Measurements from ENCODE around the gene LRP1B.

LRP1B gene

DNA sequence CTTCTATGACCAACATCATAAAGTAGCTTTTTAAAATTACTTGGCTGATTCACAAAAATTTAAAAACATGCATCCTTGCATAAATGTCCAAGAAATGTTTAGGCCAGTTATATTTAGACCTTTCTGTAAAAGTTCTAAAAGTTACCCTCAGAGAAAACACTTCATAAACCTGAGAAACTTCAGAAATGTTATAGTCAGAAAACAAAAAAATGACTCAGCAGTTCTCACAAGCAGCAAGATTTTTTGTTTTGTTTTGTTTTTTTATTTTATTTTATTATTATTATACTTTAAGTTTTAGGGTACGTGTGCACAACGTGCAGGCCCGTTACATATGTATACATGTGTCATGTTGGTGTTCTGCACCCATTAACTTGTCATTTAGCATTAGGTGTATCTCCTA lies 648.1 kb downstream of the LRP1B start:
- H3K27me3 ChIP-seq (replicated peaks; ENCODE audit: control insufficient read depth, insufficient read depth, low read length), result no peaks in the 10 kb centered on the region
- H3K4me3 ChIP-seq (ENCODE audit: low read length), result no peak overlapping the region
- H3K36me3 ChIP-seq (ENCODE audit: control insufficient read depth, insufficient read depth, low read length, severe bottlenecking), result no peaks in the 10 kb centered on the region
- no peaks in the 10 kb centered on the region for H3K4me1 ChIP-seq (ENCODE audit: control insufficient read depth, insufficient read depth, low read length)
- peak; percentile 10 for DNase-seq (ENCODE audit: low read depth)
- no peaks in the 10 kb centered on the region for H3K9me3 ChIP-seq (ENCODE audit: control insufficient read depth, low read length)
- no peak overlapping the region for H3K9ac ChIP-seq (ENCODE audit: low read length)

DNA sequence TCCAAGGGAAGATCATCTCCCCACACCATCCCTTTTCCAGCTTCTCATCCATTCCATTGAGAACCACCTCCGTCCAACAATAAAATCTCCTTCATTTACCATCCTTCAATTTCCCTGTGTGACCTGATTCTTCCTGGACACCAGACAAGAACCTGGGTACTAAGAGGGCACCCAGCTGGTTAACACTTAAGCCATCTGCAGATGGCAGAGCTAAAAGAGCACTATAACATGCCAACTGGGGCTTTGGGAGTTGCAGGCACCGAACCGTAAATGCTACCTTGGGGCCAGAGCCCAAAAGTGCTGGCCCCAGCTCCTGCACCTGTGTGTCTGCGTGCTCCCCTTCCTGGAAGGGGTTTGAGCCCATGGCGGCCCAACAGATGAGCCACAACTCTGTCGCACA lies 655.0 kb downstream of the LRP1B start:
- no peaks in the 10 kb centered on the region for H3K27me3 ChIP-seq (replicated peaks; ENCODE audit: control insufficient read depth, insufficient read depth, low read length)
- H3K4me3 ChIP-seq (ENCODE audit: low read length), result no peak overlapping the region
- H3K4me1 ChIP-seq (ENCODE audit: control insufficient read depth, insufficient read depth, low read length), result no peaks in the 10 kb centered on the region
- no peak for DNase-seq (ENCODE audit: low read depth)
- H3K36me3 ChIP-seq (ENCODE audit: control insufficient read depth, insufficient read depth, low read length, severe bottlenecking), result no peaks in the 10 kb centered on the region
- no peaks in the 10 kb centered on the region for H3K9me3 ChIP-seq (ENCODE audit: control insufficient read depth, low read length)
- no peak overlapping the region for H3K9ac ChIP-seq (ENCODE audit: low read length)

DNA sequence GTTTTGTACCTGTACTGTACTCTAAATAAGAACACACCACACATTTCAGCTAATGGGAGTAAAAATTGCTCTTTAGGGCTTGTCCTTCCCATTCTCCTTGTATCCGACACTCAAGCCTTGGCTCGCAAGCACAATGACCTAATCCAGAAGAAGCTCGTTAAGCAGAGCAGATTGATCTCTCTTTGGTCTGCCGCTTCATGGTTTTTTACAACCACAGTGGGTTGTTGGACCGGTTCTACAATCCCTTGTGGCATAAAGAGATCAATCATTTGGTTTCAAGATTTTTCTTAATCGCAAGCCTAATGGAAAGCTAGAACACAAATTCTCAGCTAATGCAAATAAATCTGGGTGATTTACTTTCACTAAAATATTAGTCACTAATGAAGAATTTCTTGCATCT lies 662.1 kb downstream of the LRP1B start:
- H3K4me1 ChIP-seq (ENCODE audit: control insufficient read depth, insufficient read depth, low read length), result no peaks in the 10 kb centered on the region
- H3K36me3 ChIP-seq (ENCODE audit: control insufficient read depth, insufficient read depth, low read length, severe bottlenecking), result no peaks in the 10 kb centered on the region
- DNase-seq (ENCODE audit: low read depth), result no peak
- no peak overlapping the region for H3K9ac ChIP-seq (ENCODE audit: low read length)
- no peaks in the 10 kb centered on the region for H3K27me3 ChIP-seq (replicated peaks; ENCODE audit: control insufficient read depth, insufficient read depth, low read length)
- H3K4me3 ChIP-seq (ENCODE audit: low read length), result no peak overlapping the region
- H3K9me3 ChIP-seq (ENCODE audit: control insufficient read depth, low read length), result no peaks in the 10 kb centered on the region

DNA sequence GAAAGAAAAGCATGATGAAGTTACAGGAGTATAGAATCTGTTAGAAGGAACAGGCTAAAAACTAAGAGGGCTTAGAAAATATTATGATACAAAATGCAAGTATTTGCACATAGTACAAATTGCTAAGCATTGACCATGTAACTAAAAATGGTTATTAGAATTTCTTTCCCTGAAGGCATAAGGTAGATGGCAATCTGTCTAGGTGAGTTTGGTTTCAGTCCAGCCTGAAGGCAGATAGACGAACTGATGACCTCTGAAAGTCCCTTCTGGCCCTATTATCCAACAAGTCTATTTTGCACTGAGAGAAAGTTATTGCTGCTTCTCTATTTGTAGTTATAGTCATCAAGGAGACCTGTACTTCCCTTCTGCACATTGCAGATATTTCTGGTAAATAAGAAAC lies 663.5 kb downstream of the LRP1B start:
- H3K9ac ChIP-seq (ENCODE audit: low read length), result no peak overlapping the region
- DNase-seq (ENCODE audit: low read depth), result no peak
- H3K36me3 ChIP-seq (ENCODE audit: control insufficient read depth, insufficient read depth, low read length, severe bottlenecking), result no peaks in the 10 kb centered on the region

DNA sequence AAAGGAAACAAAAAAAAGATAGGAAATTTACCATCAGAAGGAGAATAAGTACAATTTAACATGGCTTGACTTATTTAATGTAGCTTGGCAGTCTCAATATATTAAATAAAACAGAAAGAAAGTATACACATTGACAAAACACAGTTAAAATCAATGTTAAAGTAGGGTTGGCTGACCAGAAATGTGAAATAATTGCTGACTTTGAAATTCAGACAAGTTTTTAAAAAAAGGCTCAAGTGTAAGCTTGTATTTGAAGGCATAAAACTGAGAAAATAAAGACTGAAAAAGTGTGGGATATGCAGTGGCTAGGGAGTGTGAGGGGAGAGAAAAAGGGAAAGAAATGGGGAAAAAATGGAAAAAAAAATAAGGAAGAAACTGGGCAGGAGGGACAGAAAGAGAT lies 665.8 kb downstream of the LRP1B start:
- DNase-seq (ENCODE audit: low read depth), result no peak
- Histone ChIP-seq H3K4me1 (ENCODE audit: control insufficient read depth, insufficient read depth, low read length) (no peaks in the 10 kb centered on the region), H3K36me3 (ENCODE audit: control insufficient read depth, insufficient read depth, low read length, severe bottlenecking) (no peaks in the 10 kb centered on the region), H3K9ac (ENCODE audit: low read length) (no peak overlapping the region), H3K27me3 (replicated peaks; ENCODE audit: control insufficient read depth, insufficient read depth, low read length) (no peaks in the 10 kb centered on the region), H3K4me3 (ENCODE audit: low read length) (no peak overlapping the region), H3K9me3 (ENCODE audit: control insufficient read depth, low read length) (no peaks in the 10 kb centered on the region)

More for the DNA sequence above, 663.5 kb downstream of the LRP1B start:
- Histone ChIP-seq H3K9me3 (ENCODE audit: control insufficient read depth, low read length) (no peaks in the 10 kb centered on the region), H3K27me3 (replicated peaks; ENCODE audit: control insufficient read depth, insufficient read depth, low read length) (no peaks in the 10 kb centered on the region), H3K4me3 (ENCODE audit: low read length) (no peak overlapping the region), H3K4me1 (ENCODE audit: control insufficient read depth, insufficient read depth, low read length) (no peaks in the 10 kb centered on the region)

DNA sequence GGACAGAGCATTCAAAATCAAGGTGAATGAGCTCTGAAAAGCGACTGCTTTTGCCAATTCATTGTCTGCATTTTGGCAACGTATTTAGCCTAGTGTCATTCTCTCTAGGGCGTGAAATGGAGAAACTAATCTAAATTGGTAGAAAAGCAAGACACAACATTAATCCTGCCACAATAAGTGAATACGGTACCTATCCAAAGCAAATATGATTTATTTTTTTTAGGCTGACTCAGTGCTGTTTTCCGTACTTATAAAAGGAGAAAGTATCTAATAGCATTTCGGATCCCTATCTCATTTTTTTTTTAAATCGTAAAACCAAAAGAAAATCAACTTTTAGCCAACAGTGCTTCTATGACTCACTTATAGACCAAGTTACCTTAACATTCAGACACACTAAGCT lies 672.5 kb downstream of the LRP1B start:
- Histone ChIP-seq H3K9ac (ENCODE audit: low read length) (no peak overlapping the region), H3K4me3 (ENCODE audit: low read length) (no peak overlapping the region), H3K9me3 (ENCODE audit: control insufficient read depth, low read length) (no peaks in the 10 kb centered on the region), H3K4me1 (ENCODE audit: control insufficient read depth, insufficient read depth, low read length) (no peaks in the 10 kb centered on the region), H3K27me3 (replicated peaks; ENCODE audit: control insufficient read depth, insufficient read depth, low read length) (no peaks in the 10 kb centered on the region), H3K36me3 (ENCODE audit: control insufficient read depth, insufficient read depth, low read length, severe bottlenecking) (no peaks in the 10 kb centered on the region)
- no peak for DNase-seq (ENCODE audit: low read depth)

DNA sequence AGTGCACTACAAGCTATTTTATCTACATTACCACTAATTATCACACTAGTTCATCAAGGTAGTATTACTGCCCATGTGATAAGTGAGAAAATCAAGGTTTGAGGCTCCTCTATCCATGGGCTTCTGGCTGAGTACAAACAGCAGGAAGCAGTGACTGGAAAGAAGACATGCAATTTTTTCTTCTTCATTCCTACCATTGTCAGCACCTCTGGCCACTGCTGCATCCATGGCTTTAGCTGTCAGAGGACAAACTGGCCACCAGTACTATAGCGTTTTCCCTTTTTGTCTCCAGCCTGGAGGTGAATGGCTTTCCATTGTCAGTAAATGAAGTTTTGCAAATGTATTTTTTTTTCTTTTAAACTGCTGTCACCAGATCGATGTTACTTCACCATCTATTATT lies 674.9 kb downstream of the LRP1B start:
- no peak for DNase-seq (ENCODE audit: low read depth)
- Histone ChIP-seq H3K4me1 (ENCODE audit: control insufficient read depth, insufficient read depth, low read length) (no peaks in the 10 kb centered on the region), H3K27me3 (replicated peaks; ENCODE audit: control insufficient read depth, insufficient read depth, low read length) (no peaks in the 10 kb centered on the region), H3K9me3 (ENCODE audit: control insufficient read depth, low read length) (no peaks in the 10 kb centered on the region), H3K36me3 (ENCODE audit: control insufficient read depth, insufficient read depth, low read length, severe bottlenecking) (no peaks in the 10 kb centered on the region), H3K9ac (ENCODE audit: low read length) (no peak overlapping the region), H3K4me3 (ENCODE audit: low read length) (no peak overlapping the region)

DNA sequence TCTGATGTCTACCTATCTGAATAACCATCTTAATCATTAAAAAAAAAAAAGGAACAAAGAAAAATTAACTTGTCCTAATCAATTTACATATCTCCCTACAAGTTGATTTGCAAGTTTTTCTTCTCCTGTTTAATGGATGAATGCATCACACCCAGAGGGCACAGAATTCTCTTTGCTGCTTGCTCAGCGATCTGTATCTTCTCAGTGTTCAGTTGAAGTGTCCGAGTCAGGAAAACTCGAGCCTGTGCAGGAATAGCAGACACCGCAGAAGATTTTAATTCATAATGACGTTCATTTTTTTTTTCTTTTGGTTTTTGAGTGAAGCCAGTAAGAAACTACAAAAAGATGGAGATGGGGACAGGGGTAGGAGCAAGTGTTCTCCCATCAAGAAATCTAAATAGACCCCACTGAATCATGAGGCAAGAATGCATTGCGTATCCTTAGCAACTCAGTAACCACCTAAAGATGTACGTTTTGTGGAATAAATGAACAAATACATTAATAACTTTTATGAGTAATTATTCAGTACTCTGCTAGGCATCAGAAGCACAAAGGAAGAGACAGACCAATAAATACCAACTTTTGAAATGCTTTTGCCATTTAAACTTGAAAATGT lies 675.5 kb downstream of the LRP1B start:
- DNase-seq (ENCODE audit: low read depth), result no peak
- Histone ChIP-seq H3K4me1 (ENCODE audit: control insufficient read depth, insufficient read depth, low read length) (no peaks in the 10 kb centered on the region), H3K27me3 (replicated peaks; ENCODE audit: control insufficient read depth, insufficient read depth, low read length) (no peaks in the 10 kb centered on the region), H3K9ac (ENCODE audit: low read length) (no peak overlapping the region), H3K4me3 (ENCODE audit: low read length) (no peak overlapping the region), H3K36me3 (ENCODE audit: control insufficient read depth, insufficient read depth, low read length, severe bottlenecking) (no peaks in the 10 kb centered on the region), H3K9me3 (ENCODE audit: control insufficient read depth, low read length) (no peaks in the 10 kb centered on the region)

DNA sequence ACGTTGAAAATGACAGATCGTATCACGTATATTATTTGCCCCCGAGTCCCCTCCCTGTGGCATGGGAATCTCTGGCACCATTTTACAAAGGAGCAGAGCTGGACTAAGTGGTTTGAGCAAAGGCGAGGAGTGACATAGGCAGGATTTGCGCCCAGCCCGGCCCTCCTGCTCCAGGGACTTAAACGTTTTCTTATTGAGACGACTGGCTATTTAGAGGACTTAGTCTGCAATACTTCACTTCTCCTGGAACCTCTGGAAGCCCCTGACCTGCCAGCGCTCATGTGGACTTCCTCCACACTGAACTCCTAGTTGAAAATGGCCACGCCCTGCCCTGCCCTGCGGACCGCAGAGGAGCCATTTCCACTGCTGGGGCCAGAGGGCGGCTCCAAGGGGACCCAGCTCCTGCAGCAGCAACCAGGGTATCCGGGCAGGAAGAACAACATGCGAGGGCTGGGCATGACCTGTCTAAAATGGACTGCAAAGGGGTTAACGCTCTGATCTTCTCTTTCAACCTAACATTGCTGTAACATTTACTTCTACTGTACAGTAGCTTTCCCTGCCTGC lies 690.7 kb downstream of the LRP1B start:
- no peak overlapping the region for H3K9ac ChIP-seq (ENCODE audit: low read length)
- H3K27me3 ChIP-seq (replicated peaks; ENCODE audit: control insufficient read depth, insufficient read depth, low read length), result no peaks in the 10 kb centered on the region
- no peaks in the 10 kb centered on the region for H3K4me1 ChIP-seq (ENCODE audit: control insufficient read depth, insufficient read depth, low read length)
- H3K36me3 ChIP-seq (ENCODE audit: control insufficient read depth, insufficient read depth, low read length, severe bottlenecking), result no peaks in the 10 kb centered on the region
- no peak overlapping the region for H3K4me3 ChIP-seq (ENCODE audit: low read length)
- no peaks in the 10 kb centered on the region for H3K9me3 ChIP-seq (ENCODE audit: control insufficient read depth, low read length)
- no peak for DNase-seq (ENCODE audit: low read depth)

DNA sequence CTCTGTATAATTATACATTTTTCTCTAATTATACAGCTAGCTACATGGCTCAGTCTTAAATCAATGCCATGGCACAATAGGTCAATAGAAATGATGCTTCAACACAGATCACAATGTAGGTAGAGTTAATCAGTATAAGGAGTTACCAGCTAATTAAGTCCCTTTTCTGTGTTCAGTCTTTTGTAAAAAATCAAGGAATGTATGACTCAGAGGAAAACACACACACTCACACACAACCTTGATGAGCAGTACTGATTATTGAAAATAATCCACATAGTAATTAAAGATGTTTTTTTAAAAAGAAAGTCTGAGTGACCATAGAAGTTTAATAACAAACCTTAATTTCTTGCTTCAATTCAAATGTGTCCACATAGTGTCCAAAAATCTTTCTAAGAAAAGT lies 691.3 kb downstream of the LRP1B start:
- Histone ChIP-seq H3K27me3 (replicated peaks; ENCODE audit: control insufficient read depth, insufficient read depth, low read length) (no peaks in the 10 kb centered on the region), H3K9ac (ENCODE audit: low read length) (no peak overlapping the region), H3K36me3 (ENCODE audit: control insufficient read depth, insufficient read depth, low read length, severe bottlenecking) (no peaks in the 10 kb centered on the region), H3K9me3 (ENCODE audit: control insufficient read depth, low read length) (no peaks in the 10 kb centered on the region), H3K4me3 (ENCODE audit: low read length) (no peak overlapping the region), H3K4me1 (ENCODE audit: control insufficient read depth, insufficient read depth, low read length) (no peaks in the 10 kb centered on the region)
- peak; percentile 4 for DNase-seq (ENCODE audit: low read depth)

DNA sequence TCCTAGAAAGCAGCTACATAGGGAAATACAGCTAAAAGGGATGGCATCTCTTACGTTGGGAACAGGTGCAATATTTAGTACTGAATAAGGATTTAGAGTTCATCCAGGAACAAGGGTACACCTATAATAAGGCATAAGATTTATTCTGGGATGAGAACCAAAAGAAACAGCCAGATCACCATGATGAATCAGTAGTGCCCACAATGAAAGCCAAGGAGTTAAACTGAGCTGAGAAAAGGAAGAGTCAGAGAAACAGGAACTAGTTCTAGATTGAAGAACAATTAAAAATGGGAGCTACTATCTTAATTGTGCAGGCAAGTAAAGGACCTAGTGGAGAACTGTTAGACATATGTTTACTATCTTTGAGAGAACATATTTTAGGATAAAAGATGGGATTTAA lies 692.3 kb downstream of the LRP1B start:
- Histone ChIP-seq H3K9me3 (ENCODE audit: control insufficient read depth, low read length) (peaks cover 9% of the 10 kb centered on the region), H3K36me3 (ENCODE audit: control insufficient read depth, insufficient read depth, low read length, severe bottlenecking) (no peaks in the 10 kb centered on the region), H3K4me1 (ENCODE audit: control insufficient read depth, insufficient read depth, low read length) (no peaks in the 10 kb centered on the region), H3K4me3 (ENCODE audit: low read length) (no peak overlapping the region), H3K9ac (ENCODE audit: low read length) (no peak overlapping the region), H3K27me3 (replicated peaks; ENCODE audit: control insufficient read depth, insufficient read depth, low read length) (no peaks in the 10 kb centered on the region)
- no peak for DNase-seq (ENCODE audit: low read depth)

DNA sequence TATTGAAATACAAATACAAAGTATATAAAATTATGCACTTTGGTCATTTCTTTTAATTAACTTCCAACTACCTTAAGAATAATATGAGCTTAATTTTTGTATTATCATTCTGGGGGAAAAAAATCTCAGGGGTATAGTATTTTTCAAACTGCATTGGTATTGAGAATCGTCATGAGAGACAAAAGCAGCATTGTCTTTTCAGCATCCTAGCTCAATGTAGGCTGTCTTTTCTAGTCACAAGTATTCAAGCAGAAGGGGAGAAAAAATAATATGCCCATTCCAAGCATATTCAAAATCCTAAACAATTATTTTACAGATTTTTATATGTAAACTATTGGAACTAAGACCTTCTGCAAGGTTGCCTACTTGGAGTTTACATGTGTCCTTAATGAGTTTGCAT lies 693.3 kb downstream of the LRP1B start:
- Histone ChIP-seq H3K36me3 (ENCODE audit: control insufficient read depth, insufficient read depth, low read length, severe bottlenecking) (no peaks in the 10 kb centered on the region), H3K9ac (ENCODE audit: low read length) (no peak overlapping the region), H3K27me3 (replicated peaks; ENCODE audit: control insufficient read depth, insufficient read depth, low read length) (no peaks in the 10 kb centered on the region), H3K4me1 (ENCODE audit: control insufficient read depth, insufficient read depth, low read length) (no peaks in the 10 kb centered on the region), H3K4me3 (ENCODE audit: low read length) (no peak overlapping the region), H3K9me3 (ENCODE audit: control insufficient read depth, low read length) (peaks cover 9% of the 10 kb centered on the region)
- no peak for DNase-seq (ENCODE audit: low read depth)
